NCI-H1048 (cell line): ENCODE measurements around the gene ME2.
"Not testable (repeated sequence)": the region's sequence is repeated elsewhere in the genome, so short reads cannot be mapped to it uniquely, and the experiment has no call there.

Source experiments
- DNase-seq: peaks from one replicate; lab custom pipeline; 2025; lab: John Stamatoyannopoulos, UW

ME2 gene

GRCh38 chr18:50861617-50862016, 17.3 kb upstream of the ME2 start:
- DNase-seq: no peak

GRCh38 chr18:50862401-50862800, 16.5 kb upstream of the ME2 start:
- DNase-seq: no peak

GRCh38 chr18:50863840-50864375, 15.0 kb upstream of the ME2 start:
- no peak for DNase-seq

- DNase-seq: no peak
These were observed 12.2 kb upstream of the ME2 start for GRCh38 chr18:50866765-50867164.

- no peak for DNase-seq
These were observed 9.8 kb upstream of the ME2 start for GRCh38 chr18:50869150-50869549.

GRCh38 chr18:50870138-50870845, 8.6 kb upstream of the ME2 start:
- DNase-seq: no peak

- no peak for DNase-seq
These were observed 7.1 kb upstream of the ME2 start for GRCh38 chr18:50871846-50872245.

GRCh38 chr18:50875966-50876536, 2.9 kb upstream of the ME2 start:
- DNase-seq: no peak

- DNase-seq: no peak
These were observed 1.2 kb upstream of the ME2 start for GRCh38 chr18:50877545-50878265.

GRCh38 chr18:50879302-50880118, 592 bp downstream of the ME2 start:
- DNase-seq: no peak

GRCh38 chr18:50880119-50880465, 1.2 kb downstream of the ME2 start:
- no peak for DNase-seq

- not testable (repeated sequence) for DNase-seq
These were observed 2.0 kb downstream of the ME2 start for GRCh38 chr18:50880944-50881343.

GRCh38 chr18:50886929-50887328, 8.0 kb downstream of the ME2 start:
- no peak for DNase-seq

- DNase-seq: no peak
These were observed 16.6 kb downstream of the ME2 start for GRCh38 chr18:50895350-50896045.

GRCh38 chr18:50896093-50896492, 17.2 kb downstream of the ME2 start:
- no peak for DNase-seq

- DNase-seq: no peak
These were observed 20.0 kb downstream of the ME2 start for GRCh38 chr18:50898919-50899318.

GRCh38 chr18:50902797-50903196, 23.9 kb downstream of the ME2 start:
- DNase-seq: no peak

- DNase-seq: no peak
These were observed 27.9 kb downstream of the ME2 start for GRCh38 chr18:50906843-50907242.

GRCh38 chr18:50909261-50909660, 30.3 kb downstream of the ME2 start:
- no peak for DNase-seq

- DNase-seq: no peak
These were observed 32.1 kb downstream of the ME2 start for GRCh38 chr18:50911006-50911405.

GRCh38 chr18:50917021-50917420, 38.1 kb downstream of the ME2 start:
- no peak for DNase-seq

GRCh38 chr18:50918153-50918552, 39.2 kb downstream of the ME2 start:
- DNase-seq: no peak
